ENCODE data around the gene MYOZ2.

Gene MYOZ2

DNA sequence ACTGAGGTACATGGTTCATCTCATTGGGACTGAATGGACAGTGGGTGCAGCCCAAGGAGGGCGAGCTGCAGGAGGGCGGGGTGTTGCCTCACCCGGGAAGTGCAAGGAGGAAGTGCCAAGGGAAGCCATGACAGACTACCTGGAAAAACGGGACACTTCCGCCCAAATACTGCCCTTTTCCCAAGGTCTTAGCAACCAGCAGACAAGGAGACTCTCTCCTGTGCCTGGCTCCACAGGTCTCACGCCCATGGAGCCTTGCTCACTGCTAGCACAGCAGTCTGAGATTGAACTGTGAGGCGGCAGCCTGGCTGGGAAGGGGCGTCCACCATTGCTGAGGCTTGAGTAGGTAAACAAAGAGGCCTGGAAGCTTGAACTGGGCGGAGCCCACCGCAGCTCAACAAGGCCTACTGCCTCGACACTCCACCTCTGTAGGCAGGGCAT lies 62.2 kb downstream of the MYOZ2 start:
- DNase-seq (ENCODE audit: low spot score) = no peak

DNA sequence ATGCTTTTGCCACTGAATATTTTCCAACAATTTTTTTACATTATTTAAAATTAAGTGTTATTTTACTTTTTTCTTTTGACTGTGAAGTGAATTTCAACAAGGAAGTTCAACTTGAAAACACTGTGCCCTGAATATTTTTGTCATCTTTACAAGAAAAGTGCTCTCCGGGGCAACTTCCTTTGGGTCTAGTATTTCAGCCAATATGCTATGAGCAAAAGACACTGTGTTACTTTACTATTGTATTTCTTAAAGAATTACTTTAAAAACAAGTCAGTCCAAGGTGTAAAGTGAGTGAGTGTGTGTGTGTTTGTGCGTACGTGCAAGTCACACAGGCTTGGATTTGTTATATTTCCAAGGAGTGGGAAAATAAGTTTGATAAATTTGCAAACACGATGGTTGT lies 69.3 kb downstream of the MYOZ2 start:
- no peak for DNase-seq (ENCODE audit: low spot score)

DNA sequence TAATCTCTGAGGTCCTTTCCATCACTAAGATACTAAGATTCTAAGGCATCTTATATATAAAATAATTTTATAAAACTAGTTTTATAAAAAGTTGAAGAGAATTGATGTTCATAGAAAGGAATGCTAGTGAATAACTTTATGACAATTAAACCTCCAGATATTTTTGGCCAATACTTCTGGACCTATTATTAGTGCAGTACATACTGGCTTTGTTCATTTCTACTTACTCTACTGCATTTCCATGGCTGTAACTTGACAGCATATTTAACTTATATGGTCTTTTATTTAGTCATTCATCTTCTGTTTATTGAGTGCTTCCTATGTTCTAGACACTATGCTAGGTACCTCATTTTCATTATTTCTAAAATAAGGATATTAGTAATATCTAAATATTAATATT lies 70.1 kb downstream of the MYOZ2 start:
- DNase-seq (ENCODE audit: low spot score) = no peak

DNA sequence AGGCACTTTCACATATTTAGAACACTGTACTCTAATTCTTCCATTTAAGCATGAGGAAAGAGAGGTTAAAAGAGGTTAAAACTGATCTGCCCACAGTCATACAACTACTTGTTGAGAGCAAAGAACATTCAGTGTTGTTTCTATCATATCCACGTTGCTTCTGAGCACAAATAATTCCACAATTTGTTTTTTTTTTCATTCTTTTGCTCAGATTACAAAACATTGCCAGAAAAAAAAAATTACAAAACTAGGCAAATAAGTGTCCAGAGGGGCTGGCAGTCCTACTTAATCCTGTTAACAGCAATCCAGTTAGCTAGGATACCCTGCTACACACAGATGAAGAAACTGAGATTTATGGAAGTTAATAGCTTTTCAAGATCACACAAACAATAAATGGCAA lies 70.5 kb downstream of the MYOZ2 start:
- no peak for DNase-seq (ENCODE audit: low spot score)

DNA sequence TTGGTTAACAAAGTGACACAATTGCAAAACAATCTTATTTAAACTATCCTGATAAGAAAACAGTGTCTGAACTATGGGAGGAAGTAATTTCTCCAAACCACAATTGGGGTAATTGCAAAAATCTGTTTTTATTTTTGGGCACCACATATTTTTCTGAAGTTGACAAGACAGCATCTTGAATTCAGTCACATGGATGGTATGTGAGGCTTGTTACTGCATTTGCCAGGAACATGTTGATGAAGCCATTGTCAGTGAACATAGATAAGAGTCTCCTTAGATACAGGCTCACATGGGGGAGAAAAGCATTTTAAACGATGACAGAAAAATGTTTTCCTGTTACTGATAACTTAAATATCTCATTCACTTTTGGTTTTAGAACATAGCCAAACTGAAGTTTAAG lies 71.4 kb downstream of the MYOZ2 start:
- DNase-seq (ENCODE audit: low spot score) = no peak

DNA sequence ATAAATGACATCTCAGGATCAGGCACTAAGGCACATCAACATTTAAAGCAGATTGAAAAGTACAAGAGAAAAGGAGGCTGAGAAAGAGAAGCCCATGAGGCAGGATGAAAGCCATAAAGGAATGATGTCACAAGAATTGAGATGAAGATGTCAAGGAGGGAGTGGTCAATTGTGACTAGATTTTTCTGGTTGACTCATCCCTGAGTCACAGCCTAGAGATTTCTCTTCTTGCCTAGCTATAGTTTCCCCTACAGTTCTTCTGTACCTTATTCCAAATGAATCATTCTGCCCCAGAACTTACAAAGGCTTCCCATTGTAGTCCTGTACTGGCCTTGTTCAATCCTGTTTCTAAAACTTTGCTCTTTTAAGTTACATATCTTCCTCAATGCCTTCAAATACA lies 73.4 kb downstream of the MYOZ2 start:
- DNase-seq (ENCODE audit: low spot score) = no peak

DNA sequence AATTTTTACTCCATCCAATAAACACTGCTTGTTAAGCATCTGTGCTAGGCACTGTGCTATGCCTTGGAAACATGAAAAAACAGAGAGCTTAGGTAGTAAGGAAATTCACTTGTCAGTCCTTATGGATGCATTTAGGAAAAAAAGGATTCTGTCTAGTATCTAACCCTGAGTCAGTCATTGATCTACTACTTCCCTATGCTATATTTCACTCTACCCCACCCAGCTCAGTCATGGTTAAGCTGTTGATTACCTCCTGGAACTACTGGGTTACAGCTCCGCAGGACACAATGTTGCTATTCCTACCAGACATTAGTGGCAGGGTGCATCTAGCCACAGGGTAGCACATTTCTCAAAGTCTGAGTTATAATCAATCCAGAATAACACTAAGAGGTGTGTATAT lies 74.0 kb downstream of the MYOZ2 start:
- DNase-seq (ENCODE audit: low spot score) = no peak

DNA sequence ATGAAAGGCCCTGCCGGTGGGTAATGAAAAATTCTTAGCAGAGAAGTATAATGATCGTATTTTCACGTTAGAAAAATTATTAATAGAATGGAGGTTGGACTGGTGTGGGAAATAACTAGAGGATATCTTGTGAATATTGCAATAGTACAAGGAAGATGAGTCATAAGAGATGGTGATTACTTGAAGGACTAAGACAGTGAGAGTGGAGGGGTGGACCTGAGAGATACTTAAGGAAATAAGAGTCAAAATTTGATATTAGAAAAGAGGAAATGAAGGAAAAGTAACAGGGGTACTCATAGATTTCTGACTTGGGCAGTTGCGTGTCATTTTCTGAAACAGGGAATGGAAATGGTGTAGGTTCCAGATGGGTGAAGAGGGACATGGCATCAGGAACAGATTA lies 75.1 kb downstream of the MYOZ2 start:
- no peak for DNase-seq (ENCODE audit: low spot score)

DNA sequence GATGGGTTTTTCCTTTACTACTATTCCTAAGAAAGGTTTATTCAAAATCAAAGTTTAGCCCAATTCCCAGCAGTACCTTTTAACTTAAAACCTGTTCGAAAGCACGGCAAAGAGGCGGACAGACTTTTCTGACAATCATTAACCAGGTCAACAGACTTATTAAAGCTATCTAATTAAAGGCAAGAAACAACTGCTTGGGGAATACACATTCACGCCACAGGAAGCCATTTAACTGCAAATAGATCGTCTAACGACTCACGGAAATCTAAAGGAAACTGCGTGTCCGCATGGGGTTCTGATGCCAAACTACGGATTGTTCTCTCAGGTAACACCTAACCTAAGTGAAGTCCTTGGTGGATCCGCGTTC lies 76.2 kb downstream of the MYOZ2 start:
- DNase-seq (ENCODE audit: low spot score) = no peak

DNA sequence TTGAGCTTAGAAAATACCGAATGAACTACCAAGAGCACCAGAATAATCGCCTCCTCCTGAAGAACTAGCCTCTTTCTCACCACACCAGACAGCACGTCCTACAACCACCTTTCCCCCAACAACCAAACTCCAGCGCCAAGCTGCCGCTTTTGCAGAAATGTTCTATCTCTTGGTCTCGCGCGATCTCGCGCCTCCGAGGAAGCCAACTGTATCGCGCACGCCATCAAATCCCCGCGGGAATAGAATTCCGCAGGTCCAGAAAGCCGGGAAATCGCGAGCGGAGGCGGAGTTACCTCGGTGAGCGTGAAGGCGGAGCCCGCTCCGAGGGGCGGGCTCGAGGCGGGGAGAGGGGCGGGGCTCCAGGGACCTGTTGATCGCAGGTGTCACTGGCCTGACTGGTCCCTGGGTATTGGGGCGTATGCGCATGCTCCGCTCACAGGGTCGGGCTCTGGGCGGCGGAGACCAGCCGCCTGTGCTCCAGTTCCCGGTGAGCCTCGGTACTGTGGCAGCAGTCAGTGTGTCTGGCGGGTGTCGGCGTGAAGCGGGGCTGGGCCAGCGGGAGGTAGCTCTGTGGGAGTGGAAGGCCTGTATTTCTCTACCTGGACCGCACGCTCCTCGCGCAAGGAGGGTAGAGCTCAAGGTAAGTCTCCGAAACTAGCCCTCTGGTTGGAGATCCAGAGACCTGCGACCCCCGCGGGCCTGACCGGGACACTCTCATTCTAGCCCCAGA lies 76.8 kb downstream of the MYOZ2 start, which contains the start of gene USP53:
Gene USP53, plus strand, starts transcription at position 480 of the 730 bp plus-strand sequence. CDS start 27,047 bp downstream, outside the sequence.
- DNase-seq (ENCODE audit: low spot score) = peak; percentile 94

DNA sequence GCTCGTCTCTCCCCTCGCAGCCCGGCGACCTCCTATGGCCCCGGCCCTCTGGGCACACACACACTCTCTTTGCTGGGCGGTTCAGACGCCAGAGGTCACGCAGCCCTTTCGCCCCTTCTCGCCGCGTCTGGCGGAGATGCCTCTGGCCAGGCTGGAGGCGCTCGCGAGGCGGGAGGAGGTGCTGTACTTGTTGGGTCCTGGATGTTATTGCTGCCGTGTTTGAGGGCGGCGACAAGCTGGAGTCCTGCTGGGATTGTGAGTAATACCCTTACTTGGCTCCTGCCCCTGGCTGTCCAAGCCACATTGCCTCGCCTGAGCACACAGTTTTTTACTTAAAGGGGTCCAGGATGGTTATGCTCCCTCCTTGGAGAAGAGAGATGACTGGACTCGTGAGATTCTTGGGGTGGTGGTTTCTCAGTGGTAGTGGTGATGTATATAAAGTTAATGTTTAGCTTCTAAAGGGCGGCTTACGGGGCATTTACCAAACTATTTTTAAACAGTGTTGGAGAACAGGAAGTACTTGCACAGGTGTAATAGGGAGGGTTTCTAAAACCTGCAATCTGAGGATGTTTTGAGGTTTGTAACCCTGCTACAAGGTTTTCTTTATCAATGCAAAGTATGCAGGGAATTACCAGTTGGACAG lies 77.5 kb downstream of the MYOZ2 start:
- peak; percentile 82 for DNase-seq (ENCODE audit: low spot score)

DNA sequence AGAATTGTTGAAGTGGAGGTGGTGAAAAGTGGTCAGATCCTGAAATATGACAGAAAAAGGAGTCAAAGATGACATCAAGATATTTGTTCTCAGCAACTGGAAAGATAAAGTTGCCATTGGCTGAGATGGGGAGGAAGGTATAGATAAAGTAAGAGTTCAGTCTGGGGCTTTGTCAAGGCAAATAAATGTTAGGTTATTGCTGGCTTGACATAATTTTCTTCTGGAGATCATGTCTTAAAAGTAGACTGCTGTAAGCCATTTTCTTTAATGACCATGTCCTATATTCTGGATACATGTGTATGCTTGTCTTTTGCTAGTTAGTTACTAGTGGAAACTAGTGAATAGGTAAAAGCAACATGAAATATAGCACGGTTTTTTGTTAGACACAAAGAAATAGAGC lies 82.5 kb downstream of the MYOZ2 start:
- no peak for DNase-seq (ENCODE audit: low spot score)

DNA sequence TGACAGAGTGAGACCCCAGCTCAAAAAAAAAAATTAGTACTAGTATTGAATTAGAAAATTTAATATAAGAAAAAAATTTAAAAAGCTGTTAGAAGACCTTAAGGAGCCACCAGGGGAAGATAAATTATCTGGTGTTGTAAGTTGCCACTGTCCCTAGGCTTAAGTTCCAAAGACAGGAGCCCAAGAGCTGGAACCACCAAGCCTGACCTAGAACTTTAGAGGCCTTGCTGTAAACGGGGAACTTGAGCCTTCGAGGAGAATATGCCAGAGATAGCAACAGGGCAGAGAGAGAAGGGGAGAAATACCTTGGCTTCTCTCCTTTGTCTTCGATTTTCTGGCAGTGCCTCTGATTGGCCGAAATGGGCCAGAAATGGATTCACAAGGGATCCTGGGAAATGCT lies 85.8 kb downstream of the MYOZ2 start:
- DNase-seq (ENCODE audit: low spot score) = no peak

DNA sequence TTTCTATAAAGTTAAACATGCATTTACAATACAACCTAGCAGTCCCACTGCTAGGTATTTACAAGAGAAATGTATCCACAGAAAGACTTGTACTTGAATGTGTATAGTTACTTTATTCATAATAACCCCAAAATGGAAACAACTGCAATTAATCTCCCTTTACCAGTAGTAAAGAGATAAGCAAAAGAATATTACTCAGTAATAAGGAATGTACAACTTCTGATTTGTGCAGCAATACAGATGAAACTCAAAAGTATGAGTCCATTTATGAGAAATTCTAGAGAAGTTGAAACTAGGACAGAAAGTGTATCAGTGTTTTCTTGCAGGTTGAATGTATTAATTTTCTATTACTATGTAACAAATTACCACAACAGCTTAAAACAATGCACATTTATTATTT lies 92.1 kb downstream of the MYOZ2 start:
- DNase-seq (ENCODE audit: low spot score) = no peak

DNA sequence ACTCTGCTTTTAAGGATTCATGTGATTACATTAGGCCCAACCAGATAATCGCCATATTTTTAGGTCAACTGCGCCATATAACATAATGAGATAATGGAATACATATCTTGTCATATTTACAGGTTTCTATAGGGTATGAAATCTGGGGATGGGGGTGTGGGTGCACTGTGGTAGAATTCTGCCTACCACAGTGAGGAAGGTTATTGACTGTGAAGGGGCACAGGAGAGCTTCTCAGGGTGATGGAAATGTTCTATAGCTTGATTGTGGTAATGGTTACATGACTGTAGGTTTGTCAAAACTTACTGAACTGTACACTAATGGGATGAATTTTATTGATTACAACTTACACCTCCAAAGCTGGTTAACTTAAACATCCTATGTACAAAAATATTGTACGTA lies 92.8 kb downstream of the MYOZ2 start:
- DNase-seq (ENCODE audit: low spot score) = no peak

DNA sequence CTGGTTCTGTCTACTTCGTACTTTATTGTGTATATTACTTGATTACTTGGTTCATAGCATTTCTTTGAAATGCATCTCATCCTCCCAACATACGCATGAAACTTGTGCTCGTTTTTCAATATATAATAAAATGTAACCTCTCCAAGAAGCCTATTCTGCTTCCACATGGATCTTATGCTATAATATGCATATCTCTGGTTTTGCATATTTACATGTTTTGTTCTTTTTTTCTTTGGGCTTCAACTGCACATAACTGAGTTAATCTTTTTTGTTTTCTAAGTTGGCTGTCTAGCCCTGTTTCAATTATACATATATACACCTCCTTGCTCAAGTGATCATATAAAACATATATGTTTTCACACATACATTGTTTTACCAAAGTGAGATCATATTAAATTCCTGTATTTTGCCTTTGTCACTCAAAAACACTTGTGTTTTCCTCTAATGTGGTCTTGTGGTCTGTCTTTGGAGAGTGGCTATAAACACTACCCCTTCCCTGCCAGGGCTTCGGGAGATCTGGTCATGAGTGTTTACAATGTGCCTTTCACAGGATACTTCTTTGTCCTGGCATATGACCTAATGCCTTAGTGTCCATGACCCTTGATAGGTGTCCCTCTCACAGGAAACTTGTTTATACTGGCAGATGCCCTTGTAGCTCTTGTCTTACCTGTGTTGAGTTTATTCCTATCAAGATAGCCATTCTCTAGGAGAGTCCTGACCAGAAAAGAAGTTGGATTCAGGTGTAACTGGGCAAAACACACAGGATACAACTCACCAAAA lies 94.5 kb downstream of the MYOZ2 start:
- DNase-seq (ENCODE audit: low spot score) = no peak

DNA sequence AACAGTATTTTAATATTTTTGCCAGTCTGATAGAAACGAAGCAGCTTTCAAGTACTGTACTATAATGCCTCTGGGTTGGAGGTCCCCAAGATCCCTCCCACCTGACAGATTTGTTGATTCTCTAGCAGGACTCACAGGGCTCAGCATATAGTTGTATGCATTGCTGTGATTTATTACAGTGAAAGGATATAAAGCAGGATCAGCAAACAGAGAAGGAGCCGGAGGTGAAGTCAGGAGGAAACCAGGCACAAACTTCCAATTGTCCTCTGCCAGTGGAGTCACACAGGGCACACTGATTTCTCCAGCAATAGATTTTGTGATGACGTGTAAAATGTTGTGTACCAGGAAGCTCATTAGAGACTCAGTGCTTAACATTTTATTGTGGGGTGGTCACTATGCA lies 95.9 kb downstream of the MYOZ2 start:
- DNase-seq (ENCODE audit: low spot score) = no peak

DNA sequence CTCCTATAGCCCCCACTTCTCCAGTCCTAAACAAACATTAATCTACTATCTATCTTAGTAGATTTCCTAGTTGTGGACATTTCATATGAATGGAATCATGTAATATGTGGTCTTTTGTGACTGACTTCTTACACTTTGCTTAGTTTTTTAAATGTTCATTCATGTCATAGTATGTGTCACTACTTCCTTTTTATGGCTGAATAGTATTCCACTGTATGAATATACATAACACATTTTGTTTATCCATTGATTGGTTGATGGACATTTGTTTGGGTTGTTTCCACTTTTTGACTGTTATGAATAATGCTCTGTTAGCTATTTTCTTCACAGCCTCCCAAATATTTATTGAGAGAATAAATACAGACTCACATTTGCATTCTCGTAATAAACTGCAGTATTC lies 96.7 kb downstream of the MYOZ2 start:
- no peak for DNase-seq (ENCODE audit: low spot score)

DNA sequence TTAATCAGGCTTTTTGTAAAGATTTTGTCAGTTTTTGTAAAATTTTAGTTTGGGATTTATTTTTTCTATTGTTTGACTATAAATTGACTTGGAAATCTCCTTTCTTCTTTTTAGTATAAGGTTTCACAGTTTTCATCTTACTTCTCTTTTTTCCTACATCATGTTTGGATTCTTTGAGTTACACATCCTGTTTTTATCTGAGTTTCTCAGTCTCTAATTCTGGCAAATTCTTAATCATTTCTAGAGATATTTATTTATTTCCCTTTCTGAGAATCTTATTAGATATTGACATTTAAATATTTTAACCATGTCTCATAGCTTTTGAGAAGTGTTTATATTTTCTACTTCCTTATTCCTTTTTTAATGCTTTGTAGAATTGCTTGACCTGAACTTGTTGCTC lies 97.6 kb downstream of the MYOZ2 start:
- no peak for DNase-seq (ENCODE audit: low spot score)

DNA sequence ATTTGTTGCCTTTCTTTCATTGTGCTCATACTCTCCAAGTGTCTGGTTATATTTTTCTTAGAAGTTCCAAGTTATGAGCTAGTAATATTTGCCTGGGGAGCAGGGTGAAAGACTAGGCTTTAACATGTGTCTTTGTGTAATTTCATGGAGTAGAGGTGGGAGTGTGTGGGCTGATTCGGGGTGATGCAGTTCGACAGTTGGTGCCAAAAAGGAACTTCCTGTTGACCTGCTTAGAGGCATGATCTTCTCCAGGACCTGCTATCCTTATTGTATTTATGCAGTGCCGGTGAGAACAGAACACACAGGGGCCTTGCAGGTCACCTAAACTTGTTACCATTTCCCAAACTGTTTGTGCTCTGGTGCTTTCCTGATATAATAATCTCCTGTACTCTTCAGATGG lies 98.1 kb downstream of the MYOZ2 start:
- DNase-seq (ENCODE audit: low spot score) = no peak

DNA sequence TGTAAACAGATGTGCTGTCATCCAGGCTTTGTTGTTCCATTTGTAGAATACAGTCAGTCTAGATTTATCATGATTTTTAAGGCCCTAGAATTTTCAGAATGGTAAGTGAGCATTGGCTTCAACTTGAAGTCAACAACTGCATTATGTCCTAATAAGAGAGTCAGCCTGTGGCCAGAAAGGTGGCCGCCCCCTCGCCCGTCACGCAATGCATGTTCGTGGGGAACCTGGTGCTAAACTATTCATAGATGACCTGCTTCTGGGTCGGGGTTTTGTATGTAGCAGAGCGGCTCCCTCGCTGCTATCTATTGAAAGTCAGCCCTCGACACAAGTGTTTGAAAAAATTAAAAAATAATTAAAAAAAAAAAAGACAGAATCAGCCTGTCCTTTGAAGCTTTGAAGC lies 101.6 kb downstream of the MYOZ2 start:
- DNase-seq (ENCODE audit: low spot score) = no peak
